GM18909 (cell line): Measurements from ENCODE around the gene CD27.
"Not testable (repeated sequence)": the region's sequence is repeated elsewhere in the genome, so short reads cannot be mapped to it uniquely, and the experiment has no call there.

Source experiments
- ATAC-seq: cut with Tn5 transposase; IDR thresholded peaks from one replicate; pipeline ENCODE4 v1.9.1; 2021; ENCODE audit warnings: mild to moderate bottlenecking; ENCODE audit not compliant: unreplicated experiment, poor library complexity

The CD27 gene

DNA sequence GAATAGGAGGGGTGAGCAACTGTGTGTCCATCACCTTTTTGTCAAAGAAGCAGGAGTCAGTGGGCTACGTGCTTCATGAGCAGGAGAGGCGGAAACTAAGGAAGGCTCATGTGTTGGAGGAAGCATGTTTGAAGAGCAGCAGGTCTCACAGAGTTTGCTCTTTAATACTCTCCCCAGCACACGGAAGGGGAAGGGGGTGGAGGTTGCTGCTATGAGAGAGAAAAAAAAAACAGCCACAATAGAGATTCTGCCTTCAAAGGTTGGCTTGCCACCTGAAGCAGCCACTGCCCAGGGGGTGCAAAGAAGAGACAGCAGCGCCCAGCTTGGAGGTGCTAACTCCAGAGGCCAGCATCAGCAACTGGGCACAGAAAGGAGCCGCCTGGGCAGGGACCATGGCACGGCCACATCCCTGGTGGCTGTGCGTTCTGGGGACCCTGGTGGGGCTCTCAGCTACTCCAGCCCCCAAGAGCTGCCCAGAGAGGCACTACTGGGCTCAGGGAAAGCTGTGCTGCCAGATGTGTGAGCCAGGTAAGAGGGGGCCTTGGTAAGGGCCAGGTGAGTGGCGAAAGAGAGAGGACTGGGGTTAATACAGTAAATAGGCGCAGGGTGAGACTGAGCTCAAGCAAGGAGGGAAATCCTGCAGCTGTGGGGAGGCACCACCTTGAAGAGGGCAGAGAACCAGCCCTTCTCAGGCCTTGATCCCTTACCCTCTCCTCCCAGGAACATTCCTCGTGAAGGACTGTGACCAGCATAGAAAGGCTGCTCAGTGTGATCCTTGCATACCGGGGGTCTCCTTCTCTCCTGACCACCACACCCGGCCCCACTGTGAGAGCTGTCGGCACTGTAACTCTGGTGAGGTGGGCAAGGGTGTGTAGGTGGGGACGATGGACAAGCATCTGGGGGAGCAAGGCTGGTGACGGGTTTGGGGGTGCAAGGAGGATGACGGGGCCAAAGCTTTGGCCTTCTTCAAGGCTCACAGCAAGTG is at the start of gene CD27:
Gene CD27 (plus strand): TSS at position 252 of the 985 bp plus-strand sequence. CDS start 141 bp downstream, at position 393.
- no peak for ATAC-seq

DNA sequence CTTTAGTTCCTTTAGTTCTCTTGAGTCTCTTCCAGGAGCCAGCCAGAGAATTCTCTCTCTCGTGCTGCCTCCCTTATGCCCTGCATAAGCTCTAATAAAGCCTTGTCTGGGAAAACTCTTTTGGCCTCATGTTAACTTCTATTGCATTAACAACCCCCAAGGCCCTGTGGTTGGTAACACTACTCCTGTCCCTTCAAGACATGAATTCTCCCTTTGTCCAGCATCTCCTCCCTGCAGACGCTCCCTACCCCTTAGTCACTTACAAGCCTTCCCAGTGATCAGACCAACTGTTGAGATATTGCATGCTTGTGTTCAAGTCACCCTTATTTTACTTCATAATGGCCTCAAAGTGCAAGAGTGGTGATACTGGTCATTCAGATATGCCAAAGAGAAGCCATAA is 48.7 kb upstream of the CD27 start:
- ATAC-seq: no peak

- no peak for ATAC-seq
Measured at GRCh38 chr12:6399884-6400644, 44.7 kb upstream of the CD27 start.

DNA sequence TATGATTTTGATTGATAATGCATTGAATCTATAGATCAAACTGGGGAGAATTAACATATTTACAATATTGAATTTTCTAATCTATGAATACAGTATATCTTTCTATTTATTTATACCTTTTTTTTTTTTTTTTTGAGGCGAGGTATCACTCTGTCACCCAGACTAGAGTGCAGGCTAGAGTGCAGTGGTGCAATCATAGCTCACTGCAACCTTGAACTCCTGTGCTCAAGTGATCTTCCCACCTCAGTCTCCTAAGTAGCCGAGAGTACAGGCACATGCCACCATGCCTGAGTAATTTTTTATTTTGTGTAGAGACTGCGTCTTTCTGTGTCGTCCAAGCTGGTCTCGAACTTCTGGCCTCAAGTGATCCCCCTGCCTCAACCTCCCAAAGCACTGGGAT is 40.4 kb upstream of the CD27 start:
- ATAC-seq: no peak

DNA sequence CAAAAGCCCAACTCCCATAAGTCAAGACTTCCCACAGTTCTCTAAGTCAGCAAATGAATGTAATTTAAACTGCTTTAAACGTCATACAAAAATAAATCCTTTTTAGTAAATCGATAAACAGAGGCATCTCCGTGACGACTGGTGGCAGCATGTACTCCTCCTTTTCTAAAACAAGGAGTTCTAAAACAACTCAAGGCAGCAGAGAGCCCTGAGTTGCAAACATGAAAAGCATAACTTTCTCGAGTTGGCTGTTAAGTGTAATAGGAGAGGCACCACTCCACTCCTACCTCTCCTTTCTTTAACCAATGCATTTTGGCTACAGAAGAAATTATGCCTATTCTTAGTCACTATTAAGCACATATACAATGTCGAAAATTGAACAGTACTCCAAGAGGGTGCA is 38.8 kb upstream of the CD27 start:
- no peak for ATAC-seq

- no peak for ATAC-seq
Measured at GRCh38 chr12:6407236-6407954, 37.4 kb upstream of the CD27 start.

GRCh38 chr12:6416596-6416995 is 28.2 kb upstream of the CD27 start:
- no peak for ATAC-seq

DNA sequence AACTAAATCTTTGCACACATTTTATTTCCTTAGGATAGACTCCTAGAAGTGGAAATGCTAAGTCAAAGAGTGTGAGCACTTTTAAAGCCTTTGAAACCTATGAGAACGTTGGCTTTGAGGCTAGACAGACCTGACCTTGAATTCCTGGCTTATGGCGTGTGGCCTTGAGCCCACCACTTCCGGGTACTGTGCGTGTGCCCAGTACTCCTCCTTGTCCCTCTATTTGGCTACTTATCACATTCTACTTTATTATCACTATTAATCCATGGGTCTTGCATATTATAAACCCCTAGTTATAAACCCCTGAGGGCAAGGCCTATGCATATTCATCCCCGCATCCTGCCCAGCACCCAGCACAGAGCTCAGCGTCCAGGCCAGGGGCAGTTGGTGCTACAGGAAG is 26.0 kb upstream of the CD27 start:
- no peak for ATAC-seq

DNA sequence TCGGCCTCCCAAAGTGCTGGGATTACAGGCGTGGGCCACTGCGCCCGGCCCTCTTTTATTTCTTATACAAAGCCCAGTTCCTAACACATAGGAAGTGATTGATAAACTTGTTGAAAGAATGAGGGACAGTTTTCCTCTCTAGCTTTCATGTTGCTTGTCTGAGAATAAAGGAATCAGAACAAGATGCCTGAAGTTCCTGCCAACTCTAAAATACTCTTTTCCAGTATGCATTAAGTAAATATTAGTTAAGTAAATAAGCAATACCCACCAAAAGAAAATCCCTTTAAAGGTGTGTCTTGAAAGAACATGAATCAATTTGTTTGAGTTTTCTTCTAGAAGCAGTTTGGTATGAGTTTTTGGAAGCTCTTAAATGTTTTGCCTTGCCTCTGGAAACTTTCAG is 24.4 kb upstream of the CD27 start:
- no peak for ATAC-seq

DNA sequence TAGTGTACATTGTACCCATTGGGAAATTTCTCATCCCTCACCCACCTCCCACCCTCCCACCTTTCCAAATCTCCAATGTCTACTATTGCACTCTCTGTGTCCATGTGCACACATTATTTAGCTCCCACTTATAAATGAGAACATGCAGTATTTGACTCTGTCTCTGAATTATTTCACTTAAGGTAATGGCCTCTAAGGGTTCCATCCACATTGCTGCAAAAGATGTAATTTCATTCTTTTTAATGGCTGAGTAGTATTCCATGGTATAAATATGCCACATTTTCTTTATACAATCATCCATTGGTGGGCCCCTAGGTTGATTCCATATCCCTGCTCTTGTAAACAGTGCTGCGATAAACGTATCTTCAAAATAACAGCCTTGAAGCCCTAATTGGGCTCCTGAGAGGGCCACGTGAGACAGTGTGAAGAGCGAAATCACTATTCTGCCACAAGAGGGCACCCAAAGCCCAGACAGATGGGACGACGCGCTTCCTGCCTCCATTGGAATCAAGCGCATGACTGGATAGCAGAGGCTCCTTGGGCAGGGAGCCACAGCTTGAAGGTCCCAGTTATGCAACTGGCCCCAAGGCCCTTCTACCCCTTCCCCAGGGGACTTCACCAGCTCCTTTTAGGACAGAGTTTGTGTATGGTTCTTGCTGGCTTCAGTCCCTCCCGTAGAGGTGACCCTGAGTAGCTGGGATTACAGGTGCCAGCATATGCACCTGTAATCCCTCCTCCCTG is 21.3 kb upstream of the CD27 start:
- no peak for ATAC-seq

- ATAC-seq: no peak
Measured at GRCh38 chr12:6424008-6424347, 20.8 kb upstream of the CD27 start.

DNA sequence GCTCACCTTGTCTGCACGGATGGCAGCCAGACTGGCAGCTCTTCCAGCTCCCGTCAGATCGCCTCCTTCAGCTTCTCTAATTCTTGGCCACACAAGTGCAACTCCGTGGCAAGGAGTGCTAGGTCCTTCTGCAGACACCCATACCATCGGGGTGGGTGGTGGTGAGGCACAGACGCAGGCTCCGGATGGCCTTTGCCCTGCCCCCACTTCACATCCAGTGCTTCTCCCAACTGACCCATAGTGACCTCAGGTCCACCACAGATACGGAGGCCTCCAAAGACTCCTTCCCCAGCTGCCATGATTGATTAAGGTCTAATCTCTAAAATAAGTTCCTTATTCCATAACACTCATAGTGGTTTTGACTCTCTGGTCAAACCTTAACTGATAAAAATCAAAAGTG is 19.9 kb upstream of the CD27 start:
- ATAC-seq: no peak

- ATAC-seq: no peak
Measured at GRCh38 chr12:6425590-6426531, 18.9 kb upstream of the CD27 start.

- ATAC-seq: peak; percentile 65
Measured at GRCh38 chr12:6426882-6427671, 17.7 kb upstream of the CD27 start.

- not testable (repeated sequence) for ATAC-seq
Measured at GRCh38 chr12:6427796-6428195, 17.0 kb upstream of the CD27 start.

DNA sequence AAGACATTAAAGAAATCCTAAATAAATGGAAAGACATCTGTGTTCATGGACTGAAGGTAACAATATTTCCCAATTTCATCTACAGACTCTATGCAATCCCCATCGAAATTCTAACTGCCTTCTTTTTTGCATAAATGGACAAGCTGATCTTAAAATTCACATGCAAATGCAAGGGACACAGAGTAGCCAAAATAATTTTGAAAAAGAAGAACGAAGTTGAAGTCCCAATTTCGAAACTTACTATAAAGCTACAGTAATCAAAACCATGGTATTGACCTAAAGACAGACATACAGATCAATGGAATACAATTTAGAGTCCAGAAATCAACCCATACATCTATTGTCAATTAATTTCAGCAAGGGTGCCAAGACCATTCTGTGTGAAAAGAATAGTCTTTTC is 16.4 kb upstream of the CD27 start:
- ATAC-seq: no peak

GRCh38 chr12:6430124-6430989 is 14.4 kb upstream of the CD27 start:
- no peak for ATAC-seq
